Stimulated activated CD4-positive, alpha-beta T cell treated with anti-CD3 and anti-CD28 coated beads, Interleukin-1b, Interleukin-23, amount 100 ng/mL, for 1 hour (primary cell): ENCODE results near the gene TBKBP1.
A peak's percentile ranks its signal among the peaks of the same experiment; 100 is the strongest.

ENCODE experiments used
- DNase-seq, 2 donors: peaks; one replicate each; pipeline ENCODE4 v3.0.0-alpha.2; 2020; ENCODE audit warnings: low read depth in 2 of 2

TBKBP1 gene

GRCh38 chr17:47714773-47715396, 20.9 kb downstream of the TBKBP1 start:
- no peak for DNase-seq

- no peak for DNase-seq
Measured at GRCh38 chr17:47715669-47716325, 21.8 kb downstream of the TBKBP1 start.

GRCh38 chr17:47716375-47716774, 22.4 kb downstream of the TBKBP1 start:
- no peak for DNase-seq

GRCh38 chr17:47717261-47717697, 23.3 kb downstream of the TBKBP1 start:
- DNase-seq = no peak

DNA sequence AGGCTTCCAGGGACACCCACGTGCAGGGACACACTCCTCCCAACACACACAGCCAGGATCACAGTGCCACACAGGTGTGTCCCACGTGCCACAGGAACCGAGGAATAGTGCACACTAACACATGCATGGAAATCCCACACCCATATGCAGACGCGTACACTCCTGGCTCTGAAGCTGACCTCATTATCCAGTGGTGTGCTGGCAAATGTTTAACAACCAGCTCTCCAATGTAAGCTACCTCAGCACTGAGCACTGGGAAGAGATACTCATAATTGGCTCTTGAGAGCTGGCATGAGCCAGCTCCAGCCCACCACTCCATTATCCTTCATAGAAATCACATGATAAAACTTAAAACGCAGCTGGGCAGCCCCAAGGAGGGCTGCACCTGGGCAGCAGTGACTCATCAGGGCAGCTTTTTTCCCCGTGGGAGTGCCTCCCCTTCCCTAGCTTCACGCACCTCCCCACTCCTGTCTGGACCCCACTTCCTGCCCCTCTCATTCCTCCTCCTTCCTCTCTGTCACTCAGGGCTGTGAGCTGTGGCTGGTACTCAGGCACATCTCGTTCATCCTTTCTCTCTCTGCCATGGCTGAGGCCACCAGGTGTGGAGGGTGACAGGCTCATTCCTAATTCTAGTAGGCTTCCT, 24.1 kb downstream of the TBKBP1 start:
- DNase-seq = no peak

DNA sequence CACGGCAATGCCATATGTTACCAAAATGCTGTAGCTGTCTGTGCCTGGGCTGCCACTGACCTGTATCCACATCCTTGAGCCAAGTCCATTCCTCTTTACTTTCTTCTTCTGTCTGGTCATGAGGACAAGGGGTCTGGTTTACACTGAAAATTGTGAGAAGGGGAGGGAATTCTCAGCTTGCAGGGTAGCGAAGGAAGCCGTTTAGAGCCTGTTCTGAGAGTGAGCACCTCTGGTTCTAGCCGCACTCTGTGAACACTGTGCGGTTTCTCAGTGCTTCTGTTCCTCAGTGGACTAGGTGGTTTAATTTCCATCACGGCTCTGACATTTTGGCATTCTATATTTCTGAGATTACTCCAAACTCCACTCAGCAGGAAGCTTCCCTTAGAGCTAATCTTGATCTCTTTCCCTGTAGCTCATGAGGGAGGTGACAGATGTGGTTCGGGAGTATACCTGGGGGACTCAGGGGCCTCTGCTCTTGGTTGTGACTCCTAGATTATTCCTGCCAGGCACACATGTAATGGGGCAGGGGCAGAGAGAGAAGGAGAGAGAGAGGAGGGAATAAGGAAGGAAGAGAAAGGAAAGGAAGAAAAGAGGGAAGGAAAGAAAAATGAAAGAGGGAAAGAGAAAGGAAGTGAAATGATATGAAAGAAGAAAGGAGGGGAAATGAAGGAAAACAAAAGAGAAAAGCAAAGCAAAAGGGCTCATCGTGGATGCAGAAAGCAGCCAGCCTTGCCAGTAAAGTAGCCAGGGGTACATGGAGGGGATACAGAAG, 24.9 kb downstream of the TBKBP1 start:
- no peak for DNase-seq

GRCh38 chr17:47719411-47720152, 25.6 kb downstream of the TBKBP1 start:
- no peak for DNase-seq

DNA sequence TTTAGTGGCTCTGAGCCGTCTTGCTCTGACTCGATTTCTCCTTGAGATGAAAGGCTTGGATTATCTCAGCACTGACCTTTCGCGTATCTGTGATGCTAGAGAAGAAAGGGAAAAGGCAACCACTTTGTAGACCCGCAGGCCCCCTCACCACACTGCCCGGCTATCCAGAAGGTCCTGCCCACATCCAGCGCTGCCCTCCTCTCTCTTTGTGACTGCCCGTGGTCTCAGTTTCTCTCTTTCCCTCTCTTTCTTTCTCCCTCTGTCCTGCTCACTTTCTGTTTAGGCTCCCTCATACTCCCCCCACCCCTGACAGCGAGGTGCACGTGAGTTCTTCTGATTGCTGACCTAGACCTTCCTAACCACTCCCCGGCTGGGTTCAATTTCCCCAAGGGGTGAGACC, 26.2 kb downstream of the TBKBP1 start:
- DNase-seq = no peak

- peak; percentile 78 to 91 for DNase-seq
Measured at GRCh38 chr17:47720754-47721533, 27.0 kb downstream of the TBKBP1 start.

DNA sequence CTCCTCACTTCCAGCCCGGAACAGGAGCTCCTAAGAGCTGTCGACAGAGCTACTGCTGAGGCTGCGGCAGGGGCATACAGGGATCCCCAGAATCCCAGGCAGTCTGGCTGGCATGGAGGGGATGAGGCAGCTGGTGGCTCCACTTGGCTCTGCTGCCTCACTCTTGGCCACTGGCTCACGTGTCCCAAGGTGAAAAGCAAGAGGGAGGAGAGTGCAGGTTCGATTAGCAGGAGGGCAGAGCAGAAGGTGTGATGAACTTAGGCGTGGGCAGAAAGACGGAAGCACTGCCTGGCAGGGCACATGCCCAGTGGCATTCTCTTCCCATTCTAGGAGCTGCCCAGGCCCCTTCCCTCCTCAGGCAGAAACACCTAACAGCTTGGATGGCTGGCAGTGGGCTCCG, 27.8 kb downstream of the TBKBP1 start:
- no peak for DNase-seq

- no peak for DNase-seq
Measured at GRCh38 chr17:47724705-47725104, 30.7 kb downstream of the TBKBP1 start.

DNA sequence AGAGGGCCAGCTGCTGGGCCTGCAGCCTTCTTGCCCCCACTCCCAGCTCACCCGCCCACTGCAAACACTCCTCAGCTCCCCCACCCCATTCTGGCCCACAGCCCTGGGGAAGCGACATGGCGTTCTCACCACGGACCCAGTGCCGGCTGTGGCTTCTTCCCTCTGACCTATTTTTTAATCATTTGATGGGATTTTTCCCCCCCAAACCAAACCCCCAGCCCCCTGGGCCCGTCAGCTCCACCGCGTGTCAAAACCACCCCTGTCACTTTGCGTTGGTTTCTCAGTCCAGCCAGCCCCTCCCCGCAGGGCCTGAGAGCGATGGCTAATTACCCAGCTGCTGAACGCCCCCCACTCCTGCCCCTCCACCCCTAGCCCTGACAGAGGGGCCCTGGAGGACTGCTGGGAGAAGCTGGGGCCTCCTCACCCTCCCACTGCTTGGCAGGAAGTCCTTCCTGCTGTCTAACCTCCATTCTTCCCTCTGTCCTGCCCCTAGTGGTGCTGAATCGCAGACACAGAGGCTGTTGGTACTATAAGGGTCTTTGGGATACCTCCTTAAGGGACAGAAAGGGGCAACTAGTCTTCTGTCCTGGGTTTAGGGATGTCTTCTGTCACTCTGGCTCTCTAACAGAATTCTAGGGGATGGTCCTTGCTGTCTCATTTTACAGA, 31.6 kb downstream of the TBKBP1 start:
- no peak for DNase-seq

DNA sequence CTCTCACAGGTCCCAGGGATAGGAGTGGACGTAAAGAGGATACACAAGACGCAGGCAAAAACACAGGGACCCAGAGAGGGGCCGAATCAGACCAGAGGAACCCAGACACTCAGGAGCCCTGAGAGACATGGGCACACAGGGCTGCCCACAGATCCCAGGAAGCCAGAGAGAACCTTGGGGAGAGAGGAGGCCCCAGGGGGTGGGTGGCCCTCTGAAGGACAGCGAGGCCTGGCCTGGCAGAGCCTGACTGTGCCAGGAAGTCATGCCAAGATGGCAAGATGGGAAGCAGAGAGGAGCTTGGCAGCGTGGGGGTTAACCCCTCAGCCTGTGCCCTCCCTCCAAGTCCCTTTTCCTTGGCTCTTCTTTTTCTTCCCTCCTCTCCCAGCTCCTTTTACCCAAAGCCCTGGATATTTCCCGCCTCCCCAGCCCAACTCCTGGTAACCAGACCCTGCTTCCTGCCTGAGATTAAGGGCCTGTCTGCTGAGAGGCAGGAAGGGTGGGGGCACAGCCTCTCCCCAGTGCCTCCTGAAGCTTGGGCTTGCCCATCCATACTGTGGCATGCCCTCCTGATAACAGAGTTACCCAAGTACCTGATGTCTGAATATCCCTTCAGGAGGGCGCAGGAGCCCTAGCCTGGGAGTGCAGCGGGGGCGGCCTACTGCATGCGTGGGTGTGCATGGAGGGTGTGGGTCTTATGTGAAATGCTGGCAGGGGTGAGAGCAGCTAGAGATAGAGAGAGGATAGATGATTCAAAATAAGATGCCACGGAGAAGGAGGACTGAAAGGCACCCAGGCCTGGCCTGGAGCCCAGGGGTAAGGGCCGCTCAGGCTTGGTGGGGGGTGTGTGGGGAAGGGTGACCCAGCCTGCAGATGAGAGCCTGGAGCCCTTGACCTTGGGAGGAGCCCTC, 33.1 kb downstream of the TBKBP1 start:
- DNase-seq = no peak

DNA sequence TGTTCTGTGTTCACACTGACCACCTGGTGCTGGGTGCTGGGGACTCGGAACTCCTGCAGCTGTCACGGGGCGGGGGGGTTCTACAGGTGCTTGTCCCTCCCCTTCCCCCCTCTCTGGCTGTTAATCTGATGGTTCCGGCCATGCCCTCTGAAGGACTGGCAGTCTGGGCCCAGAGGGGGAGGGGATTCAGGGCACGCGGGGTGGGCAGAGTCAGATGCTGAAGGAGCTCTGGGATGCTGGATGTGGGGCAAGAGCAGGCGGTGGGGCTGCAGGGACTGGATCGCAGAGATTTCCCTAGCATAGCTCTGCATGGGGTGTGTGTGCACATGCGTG, 33.7 kb downstream of the TBKBP1 start:
- no peak for DNase-seq

DNA sequence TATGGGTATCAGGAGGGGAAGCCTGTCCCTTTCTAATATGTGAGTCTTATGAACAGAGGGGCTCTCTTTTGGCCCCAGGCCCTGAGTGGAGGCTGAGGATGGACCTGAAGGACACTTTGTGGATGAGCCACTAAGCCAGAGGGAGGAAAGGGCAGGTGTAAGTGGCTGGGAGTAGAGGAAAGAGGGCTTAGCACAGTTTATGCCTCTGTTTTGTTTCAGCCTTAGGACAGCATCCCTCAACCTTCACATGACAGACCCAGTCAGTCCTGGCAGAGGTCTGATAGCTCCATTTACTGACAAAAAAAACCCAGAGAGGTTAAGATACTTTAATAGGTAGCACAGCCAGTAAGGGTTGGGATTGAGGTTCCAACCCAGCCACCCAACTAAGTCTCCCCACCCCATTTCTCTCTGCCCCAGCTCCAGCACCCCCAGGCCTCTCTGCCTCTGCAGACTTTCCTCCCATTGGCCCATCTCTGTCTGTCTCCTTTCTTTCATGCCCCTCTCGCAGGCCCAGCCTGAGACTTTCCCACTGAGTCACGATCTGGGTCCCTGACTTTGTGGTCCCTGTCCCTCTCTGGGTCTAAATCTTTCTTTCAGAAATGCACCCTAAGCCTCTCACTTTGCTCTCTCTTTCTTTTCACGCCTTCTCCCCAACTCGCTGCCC, 34.4 kb downstream of the TBKBP1 start:
- DNase-seq = no peak

- no peak for DNase-seq
Measured at GRCh38 chr17:47729476-47729875, 35.5 kb downstream of the TBKBP1 start.

DNA sequence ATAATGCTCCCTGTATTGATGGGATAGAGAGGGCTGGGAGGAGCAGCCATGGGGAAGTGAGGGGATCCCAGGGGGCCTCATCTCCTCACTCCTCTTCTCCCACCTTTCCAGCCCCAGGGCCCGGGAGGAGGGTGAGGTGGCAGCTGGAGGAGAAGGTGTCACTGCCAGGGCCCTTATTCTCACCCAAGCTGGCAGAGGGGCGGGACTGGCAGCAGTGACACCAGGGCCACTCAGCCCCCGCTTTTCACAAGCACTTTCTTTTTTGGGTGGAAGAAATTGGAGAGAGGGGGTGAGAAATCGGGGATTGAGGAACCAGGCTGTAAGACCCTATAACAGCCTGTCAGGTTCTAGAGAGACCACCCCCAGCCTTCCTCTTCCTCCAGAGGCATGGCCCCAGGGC, 36.7 kb downstream of the TBKBP1 start:
- no peak for DNase-seq

GRCh38 chr17:47731396-47731795, 37.4 kb downstream of the TBKBP1 start:
- no peak for DNase-seq
